GM19463 (cell line): ENCODE measurements around the gene PDE3A.
"Not testable (repeated sequence)": the region's sequence is repeated elsewhere in the genome, so short reads cannot be mapped to it uniquely, and the experiment has no call there.

Source experiments
- ATAC-seq: cut with Tn5 transposase; IDR thresholded peaks from one replicate; pipeline ENCODE4 v1.9.1; 2021; ENCODE audit warnings: mild to moderate bottlenecking, moderate library complexity; ENCODE audit not compliant: unreplicated experiment

The PDE3A gene

GRCh38 chr12:20546267-20546666 lies 177.9 kb downstream of the PDE3A start:
- ATAC-seq: no peak

DNA sequence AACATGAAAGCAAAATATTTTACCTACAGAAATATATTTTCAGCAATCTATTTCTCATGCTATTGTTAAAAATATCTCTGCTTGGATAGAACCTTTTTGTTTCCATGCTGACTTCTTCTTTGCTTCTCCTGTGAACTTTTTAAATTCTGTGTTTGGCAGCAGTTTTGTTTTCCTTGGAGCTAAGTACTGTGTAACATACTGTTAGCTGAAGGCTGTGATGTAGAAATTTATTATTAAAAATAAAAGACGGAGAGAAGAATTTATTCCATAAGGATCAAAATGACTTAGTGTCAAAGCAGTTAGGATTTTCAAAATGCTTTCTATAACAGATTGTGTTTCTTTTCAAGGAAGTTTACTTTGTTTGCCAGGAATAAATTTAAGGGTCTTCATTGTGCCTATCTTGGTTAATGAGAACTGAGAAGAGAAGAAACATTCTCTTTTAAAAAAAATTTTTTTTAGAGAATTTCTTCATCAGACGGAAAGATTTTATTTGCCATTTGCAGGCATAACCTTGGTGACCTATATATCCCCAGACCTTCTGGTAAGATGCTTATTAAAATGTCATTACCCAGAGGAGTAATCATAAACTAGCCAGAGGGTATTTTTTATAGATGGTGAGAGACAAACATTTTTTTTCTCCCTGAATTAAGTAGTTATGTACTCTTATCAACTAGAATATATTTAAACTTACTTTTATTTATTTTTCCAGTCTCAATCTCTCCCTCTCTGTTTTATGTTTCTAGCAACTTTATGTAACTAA lies 179.7 kb downstream of the PDE3A start:
- ATAC-seq: no peak

- ATAC-seq: no peak
These were observed 180.3 kb downstream of the PDE3A start for GRCh38 chr12:20548611-20549010.

DNA sequence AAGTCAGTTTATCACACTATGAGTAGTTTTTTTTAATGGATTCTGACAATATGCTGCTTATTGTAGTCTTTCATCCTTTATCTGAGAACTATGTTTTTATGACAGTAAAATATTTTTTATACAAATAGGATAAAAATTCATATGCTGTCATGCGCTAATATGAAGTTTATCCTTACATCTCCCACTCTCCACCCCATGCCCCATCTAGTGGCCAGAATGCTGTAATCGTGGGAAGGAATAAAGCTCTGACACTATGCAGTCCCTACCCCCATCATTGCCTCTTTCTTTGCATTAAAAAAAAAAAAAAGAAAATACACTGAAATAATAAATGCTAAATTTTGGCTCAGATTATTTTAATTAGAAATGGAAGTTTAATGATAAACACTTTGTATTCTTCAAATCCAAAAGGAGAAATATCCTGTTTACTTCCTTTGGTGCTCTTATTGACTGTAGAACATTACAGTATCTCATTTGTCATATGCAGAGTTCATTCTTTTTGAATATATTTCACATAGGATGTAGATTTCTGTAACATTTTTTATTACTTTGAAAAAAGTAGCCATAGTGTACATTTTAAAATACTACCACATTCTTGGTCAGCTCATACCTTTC lies 180.9 kb downstream of the PDE3A start:
- no peak for ATAC-seq

- not testable (repeated sequence) for ATAC-seq
These were observed 183.6 kb downstream of the PDE3A start for GRCh38 chr12:20551742-20552442.

GRCh38 chr12:20552586-20552985 lies 184.2 kb downstream of the PDE3A start:
- ATAC-seq: not testable (repeated sequence)

- ATAC-seq: no peak
These were observed 186.7 kb downstream of the PDE3A start for GRCh38 chr12:20555015-20555414.

DNA sequence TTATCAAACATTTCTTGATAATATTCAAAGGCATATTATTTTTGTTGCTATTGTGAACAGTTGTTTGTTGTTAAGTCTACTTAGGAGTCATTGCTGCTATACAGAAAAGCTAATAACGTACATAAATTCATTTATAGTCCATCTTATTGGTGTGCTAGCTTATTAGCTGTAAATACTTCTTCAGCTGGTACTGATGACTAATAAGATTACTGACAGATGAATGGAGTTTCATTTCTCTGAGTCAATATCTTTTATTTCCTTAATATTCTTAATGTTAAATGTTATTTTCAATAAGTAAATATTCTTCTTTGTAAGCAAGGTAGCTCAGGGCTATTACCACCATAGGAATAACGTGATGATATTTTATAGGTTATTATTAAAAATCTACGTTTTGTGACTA lies 187.4 kb downstream of the PDE3A start:
- no peak for ATAC-seq

DNA sequence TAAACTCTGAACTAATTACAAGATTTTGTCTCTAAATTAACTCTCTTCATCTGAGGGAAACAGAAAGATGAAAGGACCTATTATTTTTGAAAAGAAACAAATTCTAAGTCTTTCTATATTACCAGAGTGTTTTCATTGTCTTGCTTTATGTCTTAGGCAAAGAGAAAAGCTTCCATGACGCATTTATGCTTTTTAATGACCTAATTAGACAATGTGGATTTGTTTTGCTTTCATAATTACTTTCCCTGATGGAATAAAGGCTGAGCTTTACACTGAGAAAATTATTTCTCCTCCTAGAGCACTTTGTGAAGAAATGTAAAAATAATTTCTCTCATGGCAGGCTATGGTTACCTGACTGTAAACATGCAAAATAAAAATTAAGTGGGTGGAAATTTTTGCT lies 188.8 kb downstream of the PDE3A start:
- no peak for ATAC-seq

DNA sequence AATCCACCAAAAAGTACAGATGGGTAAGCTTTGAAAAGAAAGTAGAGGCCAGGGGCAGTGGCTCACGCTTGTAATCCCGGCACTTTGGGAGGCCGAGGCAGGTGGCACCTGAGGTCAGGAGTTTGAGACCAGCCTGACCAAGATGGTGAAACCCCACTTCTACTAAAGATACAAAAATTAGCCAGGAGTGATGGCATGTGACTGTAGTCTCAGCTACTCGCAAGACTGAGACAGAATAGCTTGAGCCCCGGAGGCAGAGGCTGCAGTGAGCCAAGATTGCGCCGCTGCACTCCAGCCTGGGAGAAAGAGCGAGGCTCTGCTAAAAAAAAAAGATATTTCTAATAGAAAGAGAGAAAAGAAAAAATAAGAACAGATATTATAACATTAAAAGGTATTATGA lies 192.6 kb downstream of the PDE3A start:
- no peak for ATAC-seq

GRCh38 chr12:20561871-20562270 lies 193.5 kb downstream of the PDE3A start:
- ATAC-seq: no peak

DNA sequence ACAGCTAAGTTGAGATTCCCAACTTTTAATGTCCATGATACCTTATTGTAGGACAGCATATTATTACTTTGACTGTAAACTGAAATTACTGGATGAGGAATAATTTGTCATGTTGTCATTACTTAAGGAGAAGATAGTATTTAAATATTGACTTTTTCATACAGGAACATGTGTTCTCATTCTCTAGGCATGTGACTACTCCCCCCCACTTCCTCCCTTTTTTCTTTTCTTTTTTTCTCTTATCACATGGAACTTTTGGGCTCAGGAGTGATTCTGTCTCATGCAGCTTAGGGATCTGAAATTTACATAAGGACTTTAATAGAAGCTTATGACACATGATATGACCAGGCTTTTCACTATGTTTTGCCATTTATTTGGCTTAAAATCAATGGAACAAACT lies 199.1 kb downstream of the PDE3A start:
- no peak for ATAC-seq

- no peak for ATAC-seq
These were observed 204.1 kb downstream of the PDE3A start for GRCh38 chr12:20572451-20572850.

DNA sequence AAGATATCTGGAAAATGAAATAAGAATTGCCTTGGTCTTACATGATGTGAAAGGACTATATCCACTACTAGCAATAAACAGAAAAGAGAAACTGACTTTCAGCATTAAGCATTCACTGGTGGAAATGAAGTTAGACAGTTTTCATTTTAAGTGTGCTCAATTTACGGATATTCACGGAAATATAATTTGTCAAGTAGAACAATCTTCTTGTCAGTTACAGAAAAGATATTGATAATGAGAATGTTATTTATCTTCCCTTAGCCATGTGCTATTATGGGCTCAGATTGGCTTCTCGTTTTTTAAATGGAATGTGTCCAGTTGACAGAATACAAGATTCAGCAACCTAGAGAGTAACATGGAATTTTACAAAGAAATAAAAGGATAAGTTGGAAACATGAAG lies 208.2 kb downstream of the PDE3A start:
- no peak for ATAC-seq

GRCh38 chr12:20577054-20577453 lies 208.7 kb downstream of the PDE3A start:
- ATAC-seq: no peak

- no peak for ATAC-seq
These were observed 209.8 kb downstream of the PDE3A start for GRCh38 chr12:20578142-20578541.

DNA sequence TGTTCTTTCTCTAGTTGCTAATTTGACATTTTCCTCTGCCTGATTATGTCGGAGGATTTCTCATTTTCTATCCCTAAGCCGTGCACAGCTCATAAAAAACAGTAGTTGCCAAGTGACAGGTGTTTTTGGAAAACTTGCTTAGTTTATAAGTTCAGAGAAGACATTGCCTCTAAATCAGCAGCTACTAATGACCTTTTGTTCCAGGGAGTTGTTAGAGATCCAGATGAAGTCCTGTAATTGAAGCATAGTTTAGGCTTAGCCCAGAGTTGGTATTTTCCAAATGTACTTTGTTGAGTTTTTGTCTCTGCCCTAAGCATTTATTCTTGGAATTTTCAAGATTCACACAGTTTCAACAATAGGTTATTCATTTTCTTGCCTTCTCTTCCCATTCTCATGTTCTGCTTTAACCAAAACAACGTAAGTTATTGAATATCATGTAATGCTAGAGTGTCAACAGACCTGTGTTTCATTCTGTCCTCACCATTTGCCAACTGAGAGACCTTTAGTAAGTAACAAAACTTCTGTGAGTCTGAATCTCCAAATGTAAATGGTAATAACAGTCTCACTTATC lies 216.8 kb downstream of the PDE3A start:
- ATAC-seq: no peak

GRCh38 chr12:20585913-20586312 lies 217.6 kb downstream of the PDE3A start:
- no peak for ATAC-seq

DNA sequence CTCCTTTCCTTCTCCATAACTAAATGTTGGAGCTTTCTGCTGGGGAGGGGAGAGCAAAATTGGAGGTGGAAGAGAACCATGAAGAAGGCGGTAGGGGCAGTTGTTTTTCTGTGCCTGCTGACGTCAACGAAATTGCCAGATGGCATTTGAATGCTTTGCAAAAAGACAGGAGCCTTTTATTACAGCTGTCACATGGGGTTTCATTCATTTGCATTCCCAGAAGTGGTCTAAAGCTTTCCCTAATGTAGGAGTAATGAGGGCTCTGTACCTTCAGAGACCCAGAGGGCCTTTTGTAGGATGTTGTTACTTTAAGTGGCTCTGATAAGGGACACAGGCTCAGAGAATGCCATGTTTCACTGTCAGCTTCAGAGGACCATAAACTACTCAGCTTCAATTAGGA lies 219.7 kb downstream of the PDE3A start:
- no peak for ATAC-seq

- no peak for ATAC-seq
These were observed 222.2 kb downstream of the PDE3A start for GRCh38 chr12:20590570-20590969.

GRCh38 chr12:20592556-20592955 lies 224.2 kb downstream of the PDE3A start:
- ATAC-seq: no peak

DNA sequence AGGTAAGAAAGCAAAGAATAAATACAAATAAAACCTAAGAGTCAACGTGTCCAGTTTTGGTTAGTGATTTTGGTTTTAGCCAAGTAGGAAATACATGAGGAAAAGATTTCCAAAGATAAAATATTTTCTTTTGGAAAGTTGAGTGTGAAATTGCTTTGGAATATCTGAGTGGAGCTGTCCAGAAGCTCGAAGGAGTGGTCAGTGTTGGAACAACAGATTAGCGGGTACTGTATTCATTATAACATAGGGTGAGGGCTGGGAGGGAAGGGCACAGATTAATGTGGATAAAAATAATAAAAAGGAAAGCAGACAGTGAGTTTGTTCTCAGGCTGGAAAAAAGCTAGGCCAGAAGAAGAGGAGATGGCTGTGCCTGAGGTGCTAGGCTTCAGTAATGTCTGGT lies 225.3 kb downstream of the PDE3A start:
- ATAC-seq: no peak
